ENCODE measurements around the gene CSNK2B.

CSNK2B gene

DNA sequence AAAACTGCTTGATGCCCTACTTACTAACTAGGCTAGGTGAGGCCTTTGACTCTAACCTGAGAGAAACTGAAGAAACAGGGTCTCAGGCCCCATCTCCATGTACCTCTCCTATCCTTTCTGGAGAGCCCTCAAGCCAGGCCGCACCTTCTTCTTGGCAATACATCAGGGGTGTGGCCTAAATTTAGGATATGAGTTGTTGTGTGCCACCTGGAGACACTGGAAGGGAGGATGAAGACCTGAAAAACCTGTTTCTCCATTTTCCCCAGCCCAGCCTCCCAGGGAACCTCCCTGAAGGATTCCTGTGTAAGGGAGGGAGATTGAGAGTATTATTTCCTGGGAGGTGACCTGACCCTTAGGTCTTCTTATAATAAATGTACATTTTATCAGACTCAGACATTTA is 52.4 kb downstream of the CSNK2B start:
- Histone ChIP-seq H3K4me1 (peaks cover 14% of the 10 kb centered on the region), H3K9me3 (ENCODE audit: control insufficient read depth, low read length) (no peaks in the 10 kb centered on the region), H3K4me3 (ENCODE audit: low read depth, low read length) (no peak overlapping the region), H3K36me3 (ENCODE audit: control insufficient read depth, insufficient read depth, low read length) (no peaks in the 10 kb centered on the region), H3K9ac (no peak overlapping the region), H3K4me2 (ENCODE audit: low read length) (peak overlapping the region; percentile 45), H3K79me2 (no peaks in the 10 kb centered on the region), H3K27ac (peak overlapping the region; percentile 15), H3K27me3 (ENCODE audit: control insufficient read depth, insufficient read depth, low read length) (no peaks in the 10 kb centered on the region), H2AFZ (peak overlapping the region; percentile 3)
- TF ChIP-seq, protein P1, sequence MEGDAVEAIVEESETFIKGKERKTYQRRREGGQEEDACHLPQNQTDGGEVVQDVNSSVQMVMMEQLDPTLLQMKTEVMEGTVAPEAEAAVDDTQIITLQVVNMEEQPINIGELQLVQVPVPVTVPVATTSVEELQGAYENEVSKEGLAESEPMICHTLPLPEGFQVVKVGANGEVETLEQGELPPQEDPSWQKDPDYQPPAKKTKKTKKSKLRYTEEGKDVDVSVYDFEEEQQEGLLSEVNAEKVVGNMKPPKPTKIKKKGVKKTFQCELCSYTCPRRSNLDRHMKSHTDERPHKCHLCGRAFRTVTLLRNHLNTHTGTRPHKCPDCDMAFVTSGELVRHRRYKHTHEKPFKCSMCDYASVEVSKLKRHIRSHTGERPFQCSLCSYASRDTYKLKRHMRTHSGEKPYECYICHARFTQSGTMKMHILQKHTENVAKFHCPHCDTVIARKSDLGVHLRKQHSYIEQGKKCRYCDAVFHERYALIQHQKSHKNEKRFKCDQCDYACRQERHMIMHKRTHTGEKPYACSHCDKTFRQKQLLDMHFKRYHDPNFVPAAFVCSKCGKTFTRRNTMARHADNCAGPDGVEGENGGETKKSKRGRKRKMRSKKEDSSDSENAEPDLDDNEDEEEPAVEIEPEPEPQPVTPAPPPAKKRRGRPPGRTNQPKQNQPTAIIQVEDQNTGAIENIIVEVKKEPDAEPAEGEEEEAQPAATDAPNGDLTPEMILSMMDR (IDR thresholded peaks at IDR 0.05): no peak

DNA sequence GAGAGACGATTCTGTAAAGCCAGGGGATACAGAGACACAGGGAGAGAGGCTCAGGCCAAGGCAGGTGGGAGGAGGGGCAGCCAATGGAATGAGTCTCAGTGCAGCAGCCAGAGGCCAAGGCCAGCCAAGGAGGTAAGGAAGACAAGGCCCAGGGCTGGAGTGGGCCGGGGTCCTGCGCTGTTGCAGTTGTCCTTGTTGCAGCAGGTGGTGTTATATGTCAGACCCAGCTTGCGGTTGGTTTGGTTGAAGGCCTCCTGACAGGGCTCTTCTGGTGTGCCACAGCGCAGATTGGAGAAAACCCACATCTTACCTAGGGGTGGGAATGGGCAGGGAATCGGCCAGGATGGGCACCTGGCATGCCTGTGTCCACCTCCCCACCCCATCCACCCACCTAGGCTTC is 53.1 kb downstream of the CSNK2B start:
- Histone ChIP-seq H3K79me2 (no peaks in the 10 kb centered on the region), H3K27me3 (ENCODE audit: control insufficient read depth, insufficient read depth, low read length) (no peaks in the 10 kb centered on the region), H3K4me3 (ENCODE audit: low read depth, low read length) (no peak overlapping the region), H3K9me3 (ENCODE audit: control insufficient read depth, low read length) (no peaks in the 10 kb centered on the region), H3K4me2 (ENCODE audit: low read length) (no peak overlapping the region), H3K4me1 (peaks cover 14% of the 10 kb centered on the region), H2AFZ (peak overlapping the region; percentile 3), H3K9ac (no peak overlapping the region), H3K36me3 (ENCODE audit: control insufficient read depth, insufficient read depth, low read length) (no peaks in the 10 kb centered on the region), H3K27ac (no peak overlapping the region)
- TF ChIP-seq, protein P1 (IDR thresholded peaks at IDR 0.05): no peak
